ENCODE data around the gene ARHGAP26.
"Not testable (repeated sequence)": the region's sequence is repeated elsewhere in the genome, so short reads cannot be mapped to it uniquely, and the experiment has no call there.

Gene ARHGAP26

DNA sequence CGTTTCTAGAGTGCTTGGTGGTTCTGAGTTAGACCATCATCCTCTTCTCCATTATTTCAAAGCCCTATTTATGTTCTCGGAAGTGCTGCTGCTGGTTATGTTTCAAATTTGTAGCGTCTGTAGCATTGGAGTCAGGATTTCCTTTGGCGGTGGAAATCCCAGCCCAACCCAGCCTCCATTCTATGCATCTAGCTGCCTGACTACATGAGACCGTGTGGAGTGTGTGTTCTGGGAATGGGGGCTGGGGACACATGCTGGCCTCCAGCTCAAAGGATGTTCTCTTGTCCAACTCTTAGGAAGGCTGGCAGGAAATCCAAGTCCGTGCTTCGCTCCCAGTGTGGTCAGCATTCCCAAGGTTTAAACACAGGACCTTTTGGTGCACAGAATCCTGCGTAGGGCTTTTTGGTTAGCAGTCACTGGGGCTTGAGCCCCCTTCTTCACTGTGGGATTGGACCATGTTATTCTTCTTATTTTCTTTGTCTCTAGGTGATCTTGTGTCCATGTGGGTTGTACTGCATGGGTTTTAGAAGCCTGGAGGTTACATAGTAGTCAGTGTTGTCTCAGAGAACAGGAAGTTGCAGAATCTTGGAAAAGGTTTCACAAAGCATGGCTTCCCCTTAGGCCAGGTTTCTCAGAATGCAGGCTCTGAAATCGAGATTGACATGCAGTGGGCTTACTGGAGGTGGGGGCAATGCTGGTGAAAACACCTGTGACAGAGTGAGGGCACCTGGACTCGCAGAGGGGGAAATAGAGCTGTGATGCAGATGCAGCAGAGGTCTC, 132.2 kb downstream of the ARHGAP26 start:
- no peak for DNase-seq (ENCODE audit: low spot score)

- no peak for DNase-seq (ENCODE audit: low spot score)
Measured at GRCh38 chr5:142904416-142904815, 134.2 kb downstream of the ARHGAP26 start.

DNA sequence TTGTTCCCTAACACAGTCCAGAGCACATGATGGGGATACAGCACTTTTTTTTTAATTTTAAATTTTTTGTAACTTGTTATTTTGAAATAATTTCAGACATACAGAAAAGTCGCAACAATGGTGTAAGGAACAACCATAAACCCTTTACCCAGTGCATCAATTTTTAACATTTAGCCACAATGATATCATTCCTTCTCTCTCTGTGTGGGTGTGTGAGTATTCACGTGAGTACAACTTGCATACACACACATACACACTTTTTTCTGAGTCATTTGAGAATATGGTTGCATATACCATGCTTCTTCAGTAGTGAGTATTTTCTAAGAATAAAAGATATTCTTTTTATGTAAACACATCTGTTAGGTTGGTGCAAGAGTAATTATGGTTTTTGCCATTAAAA, 135.2 kb downstream of the ARHGAP26 start:
- no peak for DNase-seq (ENCODE audit: low spot score)

DNA sequence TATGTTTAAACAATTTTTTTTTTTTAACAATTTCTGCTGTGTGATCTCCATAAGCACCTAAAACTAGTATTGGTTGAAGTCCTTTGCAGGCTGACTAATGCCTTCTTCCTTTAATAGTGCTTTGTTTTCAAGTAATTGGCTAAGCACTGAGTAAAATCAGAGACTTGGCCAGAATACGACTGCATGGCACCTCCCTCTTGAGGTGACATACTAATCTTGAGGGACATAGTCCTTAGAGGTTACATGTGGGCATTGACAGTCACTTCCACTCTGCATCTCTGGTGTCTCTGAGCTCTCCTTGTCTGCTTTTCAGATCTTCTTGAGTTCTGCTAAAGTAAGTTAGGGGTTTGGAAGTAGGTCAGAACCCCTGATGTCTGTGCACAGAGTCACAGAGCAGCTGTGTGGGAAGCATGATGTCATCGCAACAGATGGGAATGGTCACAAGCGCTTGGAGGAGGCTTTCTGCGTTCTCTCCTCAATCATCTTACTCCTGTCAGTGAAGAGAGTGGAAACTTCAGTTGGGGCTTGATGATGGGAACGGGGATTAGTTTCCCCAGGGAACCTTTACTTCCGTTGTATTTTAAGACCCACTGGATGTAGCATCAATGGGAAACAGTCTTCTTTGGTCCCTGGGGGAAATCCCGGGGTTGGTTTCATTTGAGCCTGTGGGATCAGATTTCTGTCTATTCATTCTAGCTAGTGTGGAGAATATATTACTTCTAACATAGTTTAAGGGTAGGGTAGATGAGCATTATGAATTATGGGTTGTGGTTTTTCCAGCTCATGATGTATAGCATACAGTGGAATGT, 136.9 kb downstream of the ARHGAP26 start:
- no peak for DNase-seq (ENCODE audit: low spot score)

DNA sequence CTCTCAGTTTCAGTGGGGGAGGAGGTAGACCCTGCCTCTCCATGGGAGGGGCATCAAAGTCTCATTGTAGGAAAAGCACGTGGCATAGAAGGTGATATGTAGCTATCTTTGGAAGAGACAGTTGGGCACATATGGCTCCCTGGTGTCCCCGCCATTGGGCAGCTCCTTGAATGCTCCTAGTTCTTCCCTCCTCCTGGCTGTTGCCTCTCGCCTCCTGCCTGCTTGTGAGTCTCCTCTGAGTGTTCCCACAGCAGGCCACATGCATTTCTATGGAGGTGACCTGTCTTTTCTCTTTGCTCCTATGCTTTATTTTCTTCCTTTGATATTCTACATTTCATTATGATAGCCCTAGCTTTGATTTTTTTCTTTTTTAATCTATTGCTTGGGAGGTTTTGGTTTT, 138.5 kb downstream of the ARHGAP26 start:
- DNase-seq (ENCODE audit: low spot score), result no peak

DNA sequence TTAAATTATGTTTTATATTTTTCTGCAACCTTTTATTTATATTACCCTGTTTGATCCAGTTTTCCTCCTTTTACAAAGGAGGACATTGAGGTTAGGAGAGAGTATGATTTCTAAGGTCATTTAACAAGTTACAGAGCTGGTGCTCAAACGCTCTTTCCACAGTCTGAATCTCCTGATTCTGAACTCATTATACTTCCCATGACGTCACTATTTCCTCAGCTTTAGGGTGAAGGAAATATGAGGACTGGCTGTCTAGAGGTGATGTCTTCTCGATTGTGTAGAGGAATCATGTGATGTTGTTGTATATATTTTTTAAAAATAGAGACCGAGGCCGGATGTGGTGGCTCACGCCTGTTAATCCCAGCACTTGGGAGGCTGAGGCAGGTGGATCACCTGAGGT, 140.0 kb downstream of the ARHGAP26 start:
- DNase-seq (ENCODE audit: low spot score), result no peak

DNA sequence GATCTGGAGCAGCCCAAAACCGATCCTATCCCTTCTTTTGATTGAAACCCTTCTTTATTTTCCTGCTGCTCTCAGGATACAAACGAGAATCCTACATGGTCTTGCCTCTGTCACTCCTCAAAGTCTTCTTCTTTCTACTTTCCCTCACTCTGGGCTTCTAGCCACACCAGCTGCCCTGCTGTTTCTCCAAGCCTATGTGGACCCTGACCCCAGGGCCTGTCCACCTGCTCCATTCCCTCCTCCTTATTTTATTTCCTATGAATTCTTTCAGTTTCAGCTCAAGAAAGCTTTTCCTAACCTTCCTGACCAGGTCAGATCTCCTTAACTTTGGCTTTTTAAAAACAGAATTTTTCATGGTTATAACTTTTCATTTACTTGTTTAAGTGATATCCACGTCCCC, 141.0 kb downstream of the ARHGAP26 start:
- DNase-seq (ENCODE audit: low spot score), result no peak

DNA sequence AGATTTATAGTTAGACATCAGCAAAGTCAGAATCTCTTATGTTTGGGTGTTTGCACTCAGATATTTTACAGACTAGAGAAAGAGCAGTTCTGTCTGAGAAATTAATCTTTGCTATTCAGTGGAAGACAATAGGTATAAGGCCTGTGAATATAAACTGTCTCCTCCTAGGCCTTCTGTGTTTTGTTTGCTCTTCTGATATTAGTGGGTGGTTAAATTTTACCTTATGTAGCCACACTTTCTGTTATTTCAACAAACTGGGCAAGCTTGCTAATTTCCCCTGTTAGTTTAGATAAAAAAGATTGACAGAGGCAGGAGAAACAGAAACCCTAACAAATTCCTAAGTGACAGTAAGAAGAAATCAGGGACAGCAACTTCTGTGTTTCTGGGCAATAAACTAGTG, 141.6 kb downstream of the ARHGAP26 start:
- no peak for DNase-seq (ENCODE audit: low spot score)

GRCh38 chr5:142913728-142914338, 143.7 kb downstream of the ARHGAP26 start:
- DNase-seq (ENCODE audit: low spot score), result no peak

DNA sequence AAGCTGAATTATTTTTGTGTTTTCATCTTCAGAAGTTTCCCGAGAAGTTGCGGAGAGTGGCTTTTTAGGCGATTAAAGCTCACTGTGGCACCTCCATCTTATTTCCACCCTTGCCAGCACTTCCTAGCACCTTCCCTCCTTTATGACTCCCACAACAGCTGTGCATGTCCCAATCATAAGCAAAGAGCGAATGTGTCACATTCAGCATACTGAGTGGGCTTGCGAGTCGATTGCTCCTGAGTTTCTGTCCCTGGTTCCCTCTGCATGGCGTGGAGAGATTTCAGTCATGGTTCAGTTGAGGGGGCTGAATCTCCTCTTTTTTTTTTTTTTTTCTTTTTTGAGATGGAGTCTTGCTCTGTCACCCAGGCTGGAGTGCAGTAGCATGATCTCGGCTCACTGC, 144.9 kb downstream of the ARHGAP26 start:
- DNase-seq (ENCODE audit: low spot score), result no peak

- peak; percentile 10 for DNase-seq (ENCODE audit: low spot score)
Measured at GRCh38 chr5:142915813-142916424, 145.7 kb downstream of the ARHGAP26 start.

GRCh38 chr5:142918959-142919635, 148.9 kb downstream of the ARHGAP26 start:
- no peak for DNase-seq (ENCODE audit: low spot score)

DNA sequence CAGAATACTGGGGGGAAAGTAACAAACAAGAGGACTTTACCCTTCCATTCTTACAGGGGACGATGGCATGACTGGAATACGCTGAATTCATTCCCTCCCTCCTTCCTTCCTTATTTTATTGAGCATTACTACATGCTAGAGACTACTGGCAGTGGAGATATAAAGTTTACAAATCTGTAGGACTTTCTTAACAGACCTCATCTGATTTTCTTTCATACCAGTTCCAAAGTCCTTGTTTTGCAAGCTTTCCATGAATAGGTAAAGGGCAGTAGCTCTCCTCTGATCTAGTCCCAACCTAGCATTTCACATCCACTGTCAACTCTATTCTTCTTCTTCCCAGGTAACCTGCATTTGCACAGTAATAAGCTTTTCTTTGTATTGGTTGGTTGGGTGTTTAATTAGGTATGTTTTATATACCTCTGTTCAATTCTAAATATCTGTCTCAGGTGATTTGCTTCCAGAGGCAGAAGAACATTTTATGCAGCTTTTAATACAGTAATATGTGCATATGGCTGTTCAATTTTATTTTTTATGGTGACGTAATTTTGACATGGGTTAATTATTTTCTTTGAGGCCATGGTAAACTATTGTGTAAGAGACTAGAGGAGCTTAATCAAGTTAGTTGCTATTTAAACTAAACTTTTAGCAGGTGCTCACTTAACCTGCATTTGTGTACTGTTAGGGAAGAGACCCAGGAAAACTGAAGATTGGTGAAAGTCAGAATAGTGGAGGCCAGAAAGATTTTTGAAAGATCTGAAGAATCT, 150.9 kb downstream of the ARHGAP26 start:
- DNase-seq (ENCODE audit: low spot score), result no peak

DNA sequence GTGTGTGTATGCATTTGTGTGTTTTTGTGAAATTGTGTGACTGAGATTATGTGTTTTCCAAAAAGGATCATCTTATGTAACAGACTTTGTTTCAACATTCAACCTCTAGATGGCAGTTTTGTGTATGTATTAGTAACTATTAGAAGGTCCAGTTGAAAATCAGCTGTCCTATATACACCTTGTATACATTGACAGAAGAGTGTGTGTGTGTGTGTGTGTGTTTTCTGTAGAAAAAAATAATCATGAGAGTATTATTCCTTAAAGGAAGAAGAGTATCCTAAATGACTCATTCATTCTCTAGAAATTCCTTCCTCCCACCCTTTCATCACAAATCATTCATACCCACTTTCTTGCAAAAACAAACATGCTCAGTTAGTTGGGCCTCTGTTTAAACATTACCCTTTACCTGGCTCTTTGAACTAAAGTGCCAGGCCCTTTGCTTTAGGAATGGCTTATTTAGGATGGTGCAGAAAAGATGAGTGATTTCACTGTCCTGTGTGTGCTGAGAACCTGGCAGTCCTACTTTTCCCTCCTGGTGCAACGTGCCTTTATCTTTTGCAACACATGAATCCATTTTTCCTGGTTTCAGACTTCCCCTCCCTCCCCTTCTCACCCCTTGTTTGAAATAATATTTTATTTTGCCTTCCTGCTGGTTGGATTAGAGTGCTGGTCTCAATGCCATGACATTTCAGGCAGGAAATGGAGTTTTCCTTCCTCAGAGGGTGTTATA, 152.2 kb downstream of the ARHGAP26 start:
- DNase-seq (ENCODE audit: low spot score), result peak; percentile 15

DNA sequence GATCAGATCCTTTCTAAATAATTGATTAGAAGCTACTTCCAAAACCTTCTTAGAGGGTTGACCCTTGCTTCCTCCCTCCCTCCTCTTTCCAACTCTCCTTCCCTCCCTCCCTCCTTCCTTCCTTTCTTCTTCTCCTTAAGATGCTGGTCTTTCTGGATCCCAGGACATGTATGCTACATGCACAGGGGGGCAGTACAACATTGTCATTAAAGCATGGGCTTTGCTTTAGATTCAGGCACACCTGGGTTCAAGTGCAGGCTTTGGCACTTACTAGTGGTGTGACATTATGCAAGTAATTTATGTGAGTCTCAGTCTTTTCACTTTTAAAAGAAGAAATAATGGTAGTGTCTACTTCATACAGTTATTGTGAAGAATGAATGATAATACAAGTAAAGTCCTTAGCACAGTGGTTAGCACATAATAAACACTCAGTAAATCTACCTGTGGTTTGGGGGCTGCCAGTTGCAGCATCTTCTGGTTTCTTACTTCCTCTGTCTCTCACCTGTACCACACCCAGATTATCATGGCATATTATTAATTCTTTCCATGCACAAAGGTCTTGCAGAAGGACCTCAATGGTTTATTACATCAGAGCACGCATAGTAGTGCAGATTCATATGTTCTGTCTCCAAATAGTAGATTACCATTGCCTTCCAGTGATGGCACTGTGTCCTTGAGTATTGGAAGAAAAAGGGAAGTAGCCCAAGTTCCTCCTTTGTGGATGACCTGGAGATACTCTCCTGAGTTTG, 154.1 kb downstream of the ARHGAP26 start:
- DNase-seq (ENCODE audit: low spot score), result no peak

DNA sequence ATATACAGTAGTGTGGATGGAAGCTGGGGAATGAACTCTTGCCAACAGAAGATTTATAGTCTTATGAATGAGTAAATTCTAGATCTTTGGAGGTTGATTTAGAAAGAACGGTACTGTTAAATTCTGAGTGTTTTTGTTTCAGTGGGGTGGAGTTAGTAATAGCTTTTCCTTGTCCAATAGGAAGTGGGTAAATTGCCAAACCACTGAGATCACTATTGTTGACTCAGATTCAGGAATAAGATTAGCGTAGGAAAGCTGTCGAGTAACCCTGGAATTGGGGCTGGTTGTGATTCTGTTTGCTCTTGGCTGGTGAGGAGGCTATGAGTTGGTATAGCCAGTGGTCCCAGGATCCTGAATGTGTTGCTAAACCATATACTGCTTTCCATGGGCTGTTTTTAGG, 155.6 kb downstream of the ARHGAP26 start:
- no peak for DNase-seq (ENCODE audit: low spot score)

DNA sequence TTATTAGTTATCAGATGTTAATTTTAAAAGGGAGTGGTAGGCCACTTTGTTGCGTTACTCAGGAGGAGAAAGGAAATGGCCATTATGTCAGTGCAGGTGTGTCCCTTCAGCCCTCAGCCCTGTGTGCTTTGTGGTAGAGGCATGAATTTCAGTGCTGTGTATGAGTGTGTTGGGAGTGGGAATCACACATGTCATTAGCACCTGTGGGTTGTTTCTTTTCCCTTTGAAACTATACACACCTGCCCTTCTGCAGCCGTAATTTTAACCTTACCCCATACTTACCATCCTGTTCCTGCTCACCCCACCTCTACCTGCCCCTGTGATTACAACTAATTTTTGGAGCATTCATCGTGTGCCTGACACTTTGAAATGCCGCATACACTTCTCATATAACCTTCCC, 156.4 kb downstream of the ARHGAP26 start:
- DNase-seq (ENCODE audit: low spot score), result no peak

GRCh38 chr5:142928999-142929398, 158.8 kb downstream of the ARHGAP26 start:
- not testable (repeated sequence) for DNase-seq (ENCODE audit: low spot score)

DNA sequence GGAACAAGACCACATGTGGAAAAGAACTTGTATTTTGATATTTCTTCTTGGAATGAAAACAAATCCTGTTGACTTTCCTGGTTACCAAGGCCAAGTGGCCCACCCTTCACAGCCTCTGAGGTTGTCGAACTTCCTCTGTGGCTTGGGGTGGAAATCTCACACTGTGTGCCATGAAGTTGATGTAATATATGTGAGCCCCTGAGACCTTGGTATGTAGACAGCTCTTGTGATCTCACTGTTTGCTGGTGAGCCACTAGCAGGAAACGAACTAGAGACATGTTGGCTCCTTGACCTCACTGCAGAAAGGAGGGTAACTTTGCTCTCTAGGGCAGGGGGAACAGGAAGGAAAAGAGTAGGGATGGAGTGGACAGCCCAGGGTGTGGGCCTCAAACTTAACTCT, 159.4 kb downstream of the ARHGAP26 start:
- DNase-seq (ENCODE audit: low spot score), result no peak

All from activated CD4-positive, alpha-beta T cell treated with anti-CD3 and anti-CD28 coated beads, Interleukin-2, Interleukin-4, amounts not matched to agents 100 ng/mL and 50 ng/mL, durations not matched to agents 16 hours and 8 hours (primary cell).